Large intestine (tissue), 3 donors: ENCODE results near the gene PUS1. TPM values are rescaled to one million over a fixed set of nuclear protein-coding genes. Genes with fewer than 3 reads are reported as not detected.

Experiments
- DNase-seq, 2 donors: peaks; one replicate each; pipeline versions ENCODE4 v3.0.0 to v3.0.0-alpha.2; 2013
- H3K27ac ChIP-seq: one replicate; pipeline ENCODE4 v1.5.1; 2013; ENCODE audit warnings: low read length
- H3K27me3 ChIP-seq: 2 replicates; pipeline ENCODE4 v1.6.1; 2013; ENCODE audit warnings: low read length; ENCODE audit not compliant: control insufficient read depth, insufficient read depth
- H3K36me3 ChIP-seq: 2 replicates; pipeline ENCODE4 v1.6.1; 2013; ENCODE audit warnings: low read length; ENCODE audit not compliant: control insufficient read depth, insufficient read depth
- H3K4me1 ChIP-seq: one replicate; pipeline ENCODE4 v1.6.1; 2013; ENCODE audit warnings: low read length; ENCODE audit not compliant: control insufficient read depth, insufficient read depth
- H3K4me3 ChIP-seq: one replicate; pipeline ENCODE4 v1.5.1; 2013; ENCODE audit warnings: low read length
- H3K9me3 ChIP-seq: one replicate; pipeline ENCODE4 v1.6.1; 2013; ENCODE audit warnings: mild to moderate bottlenecking, low read depth, low read length, moderate library complexity; ENCODE audit not compliant: control insufficient read depth
- WGBS: methylation state at CpG from one replicate; pipeline ENCODE4 v1.1.5; 2013; ENCODE audit warnings: low lambda C conversion rate; ENCODE audit not compliant: insufficient coverage; 5-methylcytosine and 5-hydroxymethylcytosine counted together
- polyA plus RNA-seq: library from polyadenylated mRNA; unstranded; fragments of 120-200 nt; gene quantifications from one replicate; pipeline ENCODE4 v1.2.1, GENCODE V29; 2013

PUS1 gene
- polyA plus RNA-seq, 1 donor = 26.1 TPM

DNA sequence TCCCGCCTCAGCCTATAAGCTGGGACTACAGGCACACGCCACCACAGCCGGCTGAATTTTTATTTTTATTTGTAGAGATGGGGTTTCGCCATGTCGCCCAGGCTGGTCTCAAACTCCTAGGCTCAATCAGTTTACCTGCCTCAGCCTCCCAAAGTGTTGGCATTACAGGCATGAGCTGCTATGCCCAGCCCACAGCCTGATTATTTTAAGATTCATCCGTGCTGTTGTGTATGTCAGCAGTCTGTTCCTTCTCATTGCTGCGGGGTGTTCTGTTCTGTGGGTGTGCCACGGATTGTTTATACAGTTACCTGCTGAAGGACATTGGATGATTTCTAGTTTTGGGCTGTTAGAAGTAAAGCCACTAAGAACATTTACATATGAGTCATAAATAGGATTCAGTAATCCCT lies 11.1 kb downstream of the PUS1 start:
- WGBS = no CpG with 5 or more reads among the region's 8 CpGs
- Histone ChIP-seq H3K36me3 (peaks cover 46% of the 10 kb centered on the region), H3K9me3 (peaks cover 8% of the 10 kb centered on the region), H3K4me3 (no peak overlapping the region), H3K4me1 (peaks cover 5% of the 10 kb centered on the region), H3K27ac (no peak overlapping the region), H3K27me3 (no peaks in the 10 kb centered on the region)
- no peak for DNase-seq

DNA sequence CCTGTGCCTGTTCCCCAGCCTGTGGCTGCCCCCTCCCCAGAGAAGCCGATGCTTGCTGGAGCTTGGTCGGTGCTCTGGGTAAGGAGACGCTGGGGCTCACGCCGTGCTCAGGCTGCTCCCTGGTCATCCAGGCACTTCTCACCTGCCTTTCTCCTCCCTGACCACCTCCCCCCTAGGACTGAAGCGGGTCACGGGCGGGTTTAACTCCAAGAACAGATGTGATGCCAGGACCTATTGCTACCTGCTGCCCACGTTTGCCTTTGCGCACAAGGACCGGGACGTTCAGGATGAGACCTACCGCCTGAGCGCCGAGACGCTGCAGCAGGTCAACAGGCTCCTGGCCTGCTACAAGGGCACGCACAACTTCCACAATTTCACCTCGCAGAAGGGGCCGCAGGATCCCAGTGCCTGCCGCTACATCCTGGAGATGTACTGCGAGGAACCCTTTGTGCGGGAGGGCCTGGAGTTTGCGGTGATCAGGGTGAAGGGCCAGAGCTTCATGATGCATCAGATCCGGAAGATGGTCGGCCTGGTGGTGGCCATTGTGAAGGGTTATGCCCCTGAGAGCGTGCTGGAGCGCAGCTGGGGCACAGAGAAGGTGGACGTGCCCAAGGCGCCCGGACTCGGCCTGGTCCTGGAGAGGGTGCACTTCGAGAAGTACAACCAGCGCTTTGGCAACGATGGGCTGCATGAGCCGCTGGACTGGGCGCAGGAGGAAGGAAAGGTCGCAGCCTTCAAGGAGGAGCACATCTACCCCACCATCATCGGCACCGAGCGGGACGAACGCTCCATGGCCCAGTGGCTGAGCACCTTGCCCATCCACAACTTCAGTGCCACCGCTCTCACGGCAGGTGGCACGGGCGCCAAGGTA lies 12.3 kb downstream of the PUS1 start:
- no peak overlapping the region for H3K27ac ChIP-seq
- peaks cover 46% of the 10 kb centered on the region for H3K36me3 ChIP-seq

DNA sequence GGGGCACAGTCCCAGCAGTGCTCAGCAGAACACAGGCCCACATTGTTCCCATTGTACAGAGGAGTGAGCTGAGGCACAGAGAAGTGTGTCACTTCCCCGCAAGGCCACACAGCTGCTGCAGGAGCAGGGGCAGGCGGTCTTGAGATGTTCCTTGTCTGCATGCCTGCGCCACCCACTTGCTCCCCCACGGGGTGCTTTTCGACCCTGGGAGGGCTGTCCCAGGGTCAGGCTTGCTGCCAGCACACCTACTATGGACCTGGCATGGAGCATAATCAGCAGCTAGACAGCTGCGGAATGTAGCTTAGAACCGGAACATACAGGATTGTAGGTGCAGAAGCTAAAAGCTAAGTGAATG lies 12.9 kb downstream of the PUS1 start:
- no CpG with 5 or more reads among the region's 7 CpGs for WGBS
- Histone ChIP-seq H3K27me3 (no peaks in the 10 kb centered on the region), H3K9me3 (peaks cover 8% of the 10 kb centered on the region), H3K4me3 (no peak overlapping the region), H3K36me3 (peaks cover 44% of the 10 kb centered on the region), H3K4me1 (peaks cover 5% of the 10 kb centered on the region), H3K27ac (no peak overlapping the region)
- DNase-seq = no peak

More for the DNA sequence above, 12.3 kb downstream of the PUS1 start:
- Histone ChIP-seq H3K27me3 (no peaks in the 10 kb centered on the region), H3K4me1 (peaks cover 5% of the 10 kb centered on the region), H3K4me3 (no peak overlapping the region), H3K9me3 (peaks cover 8% of the 10 kb centered on the region)
- WGBS = 80% methylated on average over 1 of the region's 46 CpGs
- DNase-seq = no peak

DNA sequence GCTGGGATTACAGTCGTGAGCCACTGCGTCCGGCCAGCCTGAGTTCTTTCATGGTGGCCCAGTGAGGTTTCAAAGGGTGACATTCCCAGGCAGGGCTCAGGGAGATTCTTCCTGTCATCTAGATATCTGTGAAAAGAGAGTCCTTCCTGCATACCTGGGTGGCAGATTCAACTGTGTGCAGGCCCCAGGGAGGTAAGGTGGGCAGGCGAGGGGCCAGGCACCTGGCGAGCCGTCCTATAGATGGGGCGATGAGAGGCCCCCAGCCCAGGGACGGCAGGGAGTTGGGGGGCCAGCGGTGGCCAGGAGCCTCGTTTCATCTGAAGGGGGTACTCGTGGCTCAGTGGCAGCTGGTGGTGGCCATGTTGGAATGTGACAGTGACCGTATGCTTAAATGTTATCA lies 13.6 kb downstream of the PUS1 start:
- no peak overlapping the region for H3K4me3 ChIP-seq
- DNase-seq = no peak
- H3K27ac ChIP-seq = no peak overlapping the region
- H3K27me3 ChIP-seq = no peaks in the 10 kb centered on the region
- peaks cover 42% of the 10 kb centered on the region for H3K36me3 ChIP-seq
- H3K9me3 ChIP-seq = peaks cover 8% of the 10 kb centered on the region
- no CpG with 5 or more reads among the region's 12 CpGs for WGBS
- H3K4me1 ChIP-seq = peaks cover 5% of the 10 kb centered on the region

DNA sequence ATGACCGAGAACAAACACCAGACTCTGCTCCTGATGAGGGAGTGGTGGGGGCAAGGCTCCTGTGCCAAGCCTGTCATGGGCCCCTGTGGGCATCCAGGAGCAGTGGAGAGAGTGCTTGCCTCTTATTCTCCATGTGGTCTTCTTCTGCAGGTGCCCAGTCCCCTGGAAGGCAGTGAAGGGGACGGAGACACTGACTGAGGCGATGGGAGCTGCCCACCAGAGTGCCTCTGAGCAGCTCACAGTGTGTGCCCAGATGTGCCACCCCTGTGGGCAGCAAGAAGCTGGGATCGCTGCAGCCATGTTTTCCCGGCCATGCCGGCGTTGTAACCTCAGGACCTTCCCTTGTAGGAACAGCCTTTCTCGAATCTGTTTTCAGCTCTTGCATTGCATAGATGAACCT lies 14.3 kb downstream of the PUS1 start:
- no peak overlapping the region for H3K27ac ChIP-seq
- peaks cover 42% of the 10 kb centered on the region for H3K36me3 ChIP-seq
- H3K4me3 ChIP-seq = no peak overlapping the region
- peaks cover 8% of the 10 kb centered on the region for H3K9me3 ChIP-seq
- no peak for DNase-seq
- H3K4me1 ChIP-seq = peaks cover 5% of the 10 kb centered on the region
- H3K27me3 ChIP-seq = no peaks in the 10 kb centered on the region
- 100% methylated on average over 1 of the region's 8 CpGs for WGBS

DNA sequence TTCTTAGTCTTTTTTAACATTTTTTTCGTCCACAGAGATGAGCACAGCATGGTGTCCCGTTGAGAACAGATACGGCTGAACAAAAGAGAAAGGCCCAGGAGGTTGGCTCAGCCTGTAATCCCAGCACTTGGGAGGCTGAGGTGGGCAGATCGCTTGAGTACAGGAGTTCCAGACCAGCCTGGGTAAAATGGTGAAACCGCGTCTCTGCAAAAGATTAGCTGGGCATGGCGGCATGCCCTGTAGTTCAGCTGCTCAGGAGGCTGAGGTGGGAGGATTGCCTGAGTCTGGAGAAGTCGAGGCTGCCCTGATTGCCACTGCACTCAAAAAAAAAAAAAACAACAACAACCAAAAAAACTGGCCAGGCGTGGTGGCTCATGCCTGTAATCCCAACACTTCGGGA lies 14.8 kb downstream of the PUS1 start:
- H3K4me3 ChIP-seq = no peak overlapping the region
- H3K9me3 ChIP-seq = peaks cover 8% of the 10 kb centered on the region
- no peak overlapping the region for H3K27ac ChIP-seq
- DNase-seq = no peak
- H3K27me3 ChIP-seq = no peaks in the 10 kb centered on the region
- peaks cover 5% of the 10 kb centered on the region for H3K4me1 ChIP-seq
- 100% methylated on average over 1 of the region's 10 CpGs for WGBS
- H3K36me3 ChIP-seq = peaks cover 42% of the 10 kb centered on the region

DNA sequence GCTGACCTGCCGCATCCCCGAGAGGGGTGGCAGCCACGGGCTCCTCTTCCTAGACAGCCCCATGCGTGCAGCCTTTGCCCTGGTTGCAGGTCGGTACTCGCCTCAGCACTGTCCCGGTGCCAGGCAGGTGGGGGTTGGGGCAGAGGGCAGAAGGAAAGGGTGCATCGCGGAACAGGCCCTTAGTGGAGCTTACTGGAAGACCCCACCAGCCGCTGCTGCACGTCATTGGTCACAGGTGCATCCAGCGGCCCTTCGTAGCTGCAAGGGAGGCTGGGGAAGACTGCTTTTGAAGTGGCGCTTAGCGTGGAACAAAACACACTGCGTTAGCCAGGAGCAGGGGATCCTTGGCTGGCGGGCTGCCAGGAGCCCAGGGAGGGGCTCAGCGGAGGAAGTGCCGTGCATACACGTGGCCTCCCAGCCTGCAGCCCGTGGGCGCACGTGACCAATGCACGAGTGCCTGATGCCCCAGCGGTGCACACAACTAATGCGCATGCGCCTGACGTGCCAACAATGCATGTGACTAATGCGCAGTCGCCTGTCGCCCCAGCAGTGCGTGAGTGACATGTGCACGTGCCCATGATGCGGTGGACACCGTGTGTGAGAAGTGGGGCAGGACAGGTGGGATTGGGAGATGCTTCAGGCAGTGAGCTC lies 15.7 kb downstream of the PUS1 start:
- no CpG with 5 or more reads among the region's 35 CpGs for WGBS
- H3K27ac ChIP-seq = no peak overlapping the region
- H3K27me3 ChIP-seq = no peaks in the 10 kb centered on the region
- peaks cover 36% of the 10 kb centered on the region for H3K36me3 ChIP-seq
- H3K9me3 ChIP-seq = peaks cover 11% of the 10 kb centered on the region
- no peaks in the 10 kb centered on the region for H3K4me1 ChIP-seq
- no peak overlapping the region for H3K4me3 ChIP-seq
- DNase-seq = no peak

DNA sequence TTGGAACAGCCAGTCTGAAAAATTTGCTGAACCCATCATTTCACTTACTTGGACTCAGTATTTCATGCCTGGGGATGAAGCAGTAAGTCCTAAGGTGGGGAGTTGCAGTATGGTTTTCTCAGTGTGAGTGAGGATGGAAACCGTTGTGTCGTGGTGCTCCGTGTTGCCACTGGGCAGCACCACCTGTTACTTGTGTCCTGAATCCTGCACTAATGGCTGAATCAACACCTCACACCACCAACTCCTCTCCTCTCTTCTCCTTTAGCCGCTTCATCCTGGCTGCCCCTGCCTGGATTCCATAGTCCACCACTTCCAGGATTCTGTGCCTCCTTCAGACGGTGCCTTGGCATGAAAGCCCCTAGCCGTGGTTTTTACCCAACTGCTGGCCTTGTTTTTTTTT lies 17.7 kb downstream of the PUS1 start:
- no peak overlapping the region for H3K27ac ChIP-seq
- no peak overlapping the region for H3K4me3 ChIP-seq
- no peaks in the 10 kb centered on the region for H3K27me3 ChIP-seq
- H3K9me3 ChIP-seq = peaks cover 11% of the 10 kb centered on the region
- H3K4me1 ChIP-seq = no peaks in the 10 kb centered on the region
- 70% methylated on average over 3 of the region's 6 CpGs for WGBS
- DNase-seq = no peak
- peaks cover 25% of the 10 kb centered on the region for H3K36me3 ChIP-seq

DNA sequence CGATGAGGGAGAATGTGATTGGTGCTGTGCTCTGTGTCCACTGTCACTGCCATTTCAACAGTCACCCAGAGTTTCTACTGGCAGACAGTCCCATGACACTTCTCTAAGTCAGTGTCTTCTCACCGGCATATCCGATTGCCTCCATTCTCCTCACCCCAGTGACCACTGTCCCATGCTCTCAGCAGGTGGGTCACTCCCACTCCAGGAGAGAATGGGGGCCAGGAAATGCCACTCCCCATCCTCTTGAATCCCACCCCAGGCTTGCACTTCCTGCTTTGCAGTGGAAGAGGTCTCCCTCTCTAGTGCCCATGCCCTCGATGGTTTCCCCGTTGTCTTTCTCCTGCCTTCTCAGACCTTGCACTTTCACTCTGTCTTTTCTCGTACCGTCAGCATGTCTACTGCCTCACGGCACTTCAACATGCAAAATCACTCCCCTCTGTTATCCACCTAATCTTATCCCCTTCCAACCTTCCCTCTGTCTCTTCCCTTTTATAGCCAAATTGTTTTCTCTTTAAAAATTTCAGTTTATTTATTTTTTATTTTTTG lies 18.5 kb downstream of the PUS1 start:
- H3K9me3 ChIP-seq = peaks cover 11% of the 10 kb centered on the region
- H3K4me3 ChIP-seq = no peak overlapping the region
- DNase-seq = no peak
- WGBS = 42% methylated on average over 5 of the region's 8 CpGs
- H3K36me3 ChIP-seq = peaks cover 20% of the 10 kb centered on the region
- H3K4me1 ChIP-seq = no peaks in the 10 kb centered on the region
- H3K27ac ChIP-seq = no peak overlapping the region
- no peaks in the 10 kb centered on the region for H3K27me3 ChIP-seq

DNA sequence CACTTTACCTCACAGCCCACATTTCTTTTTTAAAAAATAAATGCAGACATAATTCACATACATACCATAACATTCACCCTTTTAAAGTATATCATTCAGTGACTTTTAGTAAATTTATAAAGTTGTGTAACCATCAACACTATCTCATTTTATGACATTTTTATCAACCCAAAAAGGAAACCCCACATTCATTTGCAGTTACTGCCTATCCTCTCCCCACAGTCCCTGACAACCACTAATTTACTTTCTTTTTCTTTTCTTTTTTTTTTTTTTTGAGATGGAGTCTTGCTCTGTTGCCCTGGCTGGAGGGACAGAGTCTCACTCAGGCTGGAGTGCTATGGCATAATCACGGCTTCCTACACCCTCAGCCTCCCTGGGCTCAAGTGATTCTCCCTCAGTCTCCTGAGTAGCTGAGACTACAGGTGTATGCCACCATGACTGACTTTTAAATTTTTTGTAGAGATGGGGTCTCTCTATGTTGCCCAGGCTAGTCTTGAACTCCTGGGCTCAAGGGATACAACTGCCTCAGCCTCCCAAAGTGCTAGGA lies 19.2 kb downstream of the PUS1 start:
- H3K27ac ChIP-seq = no peak overlapping the region
- no peak overlapping the region for H3K4me3 ChIP-seq
- peaks cover 11% of the 10 kb centered on the region for H3K9me3 ChIP-seq
- H3K4me1 ChIP-seq = no peaks in the 10 kb centered on the region
- WGBS = no CpG with 5 or more reads among the region's 1 CpG
- no peaks in the 10 kb centered on the region for H3K27me3 ChIP-seq
- H3K36me3 ChIP-seq = peaks cover 13% of the 10 kb centered on the region
- DNase-seq = no peak
